ENCODE data around the gene FOXP2.
"Not testable (repeated sequence)": the region's sequence is repeated elsewhere in the genome, so short reads cannot be mapped to it uniquely, and the experiment has no call there.

Gene FOXP2

GRCh38 chr7:114414156-114415063 lies at the start of gene FOXP2:
Gene FOXP2, plus strand, starts transcription at chr7:114414815. Its CDS starts 11,697 bp downstream, at chr7:114426512.
- peak within 1 kb of the TSS; percentile 50 for H3K4me3 ChIP-seq (ENCODE audit: low read depth, low read length)
- TF ChIP-seq CTCF (conservative IDR thresholded peaks at IDR 0.05; ENCODE audit: low read depth, low read length), result no peak
- peak; percentile 31 for DNase-seq (ENCODE audit: low read depth)

GRCh38 chr7:114365791-114366190 lies 48.8 kb upstream of the FOXP2 start:
- DNase-seq (ENCODE audit: low read depth), result no peak
- no peak for TF ChIP-seq CTCF (conservative IDR thresholded peaks at IDR 0.05; ENCODE audit: low read depth, low read length)
- no peak overlapping the region for H3K4me3 ChIP-seq (ENCODE audit: low read depth, low read length)

- TF ChIP-seq CTCF (conservative IDR thresholded peaks at IDR 0.05; ENCODE audit: low read depth, low read length), result no peak
- no peak for DNase-seq (ENCODE audit: low read depth)
- H3K4me3 ChIP-seq (ENCODE audit: low read depth, low read length), result no peak overlapping the region
Measured at GRCh38 chr7:114368492-114368891, 46.1 kb upstream of the FOXP2 start.

GRCh38 chr7:114369294-114369693 lies 45.3 kb upstream of the FOXP2 start:
- no peak for DNase-seq (ENCODE audit: low read depth)
- H3K4me3 ChIP-seq (ENCODE audit: low read depth, low read length), result no peak overlapping the region
- TF ChIP-seq CTCF (conservative IDR thresholded peaks at IDR 0.05; ENCODE audit: low read depth, low read length), result no peak

GRCh38 chr7:114372619-114373018 lies 42.0 kb upstream of the FOXP2 start:
- no peak overlapping the region for H3K4me3 ChIP-seq (ENCODE audit: low read depth, low read length)
- DNase-seq (ENCODE audit: low read depth), result no peak
- TF ChIP-seq CTCF (conservative IDR thresholded peaks at IDR 0.05; ENCODE audit: low read depth, low read length), result no peak

GRCh38 chr7:114375907-114376306 lies 38.7 kb upstream of the FOXP2 start:
- no peak for DNase-seq (ENCODE audit: low read depth)
- no peak overlapping the region for H3K4me3 ChIP-seq (ENCODE audit: low read depth, low read length)
- no peak for TF ChIP-seq CTCF (conservative IDR thresholded peaks at IDR 0.05; ENCODE audit: low read depth, low read length)

GRCh38 chr7:114383946-114384345 lies 30.7 kb upstream of the FOXP2 start:
- not testable (repeated sequence) for DNase-seq (ENCODE audit: low read depth); H3K4me3 ChIP-seq (ENCODE audit: low read depth, low read length)

GRCh38 chr7:114384346-114384745 lies 30.3 kb upstream of the FOXP2 start:
- H3K4me3 ChIP-seq (ENCODE audit: low read depth, low read length); DNase-seq (ENCODE audit: low read depth): not testable (repeated sequence)
